Vagina (tissue), 2 donors: ENCODE measurements around the gene PICALM. TPM values are rescaled to one million over a fixed set of nuclear protein-coding genes. Genes with fewer than 3 reads are reported as not detected.

Source experiments
- DNase-seq, 2 donors: peaks; one replicate each; pipeline ENCODE4 v3.0.0-alpha.2; 2017; ENCODE audit errors: extremely low spot score in 2 of 2
- H3K27ac ChIP-seq: fragments of 200-600 bp; sonication (generic); one replicate; pipeline ENCODE4 v1.5.1; 2019
- H3K27me3 ChIP-seq: fragments of 200-600 bp; sonication (generic); one replicate; pipeline ENCODE4 v1.5.1; 2019
- H3K36me3 ChIP-seq, 2 donors: fragments of 200-600 bp; sonication (generic); one replicate each; pipeline ENCODE4 v1.5.1; 2017 to 2019
- H3K4me1 ChIP-seq: fragments of 200-600 bp; sonication (generic); one replicate; pipeline ENCODE4 v1.5.1; 2019
- H3K4me3 ChIP-seq, 2 donors: fragments of 200-600 bp; sonication (generic); 1 replicate in 1 of 2; 2 replicates in 1 of 2; pipeline ENCODE4 v1.5.1; 2016 to 2019
- H3K9me3 ChIP-seq: fragments of 200-600 bp; sonication (generic); one replicate; pipeline ENCODE4 v1.5.1; 2019
- CTCF ChIP-seq, 3 experiments: fragments of 450-650 bp in 2 of 3; fragments of 200-600 bp in 1 of 3; sonication (generic) in 1 of 3; IDR thresholded peaks; one replicate each; pipeline ENCODE4 v1.5.1; 2017 to 2019; ENCODE audit warnings: antibody characterized with exemption in 3 of 3, mild to moderate bottlenecking in 2 of 3, moderate library complexity in 2 of 3
- POLR2A ChIP-seq, 2 donors: fragments of 450-650 bp; IDR thresholded peaks; one replicate each; pipeline ENCODE4 v1.6.1; 2017; ENCODE audit warnings: antibody characterized with exemption in 2 of 2, mild to moderate bottlenecking in 2 of 2, moderate library complexity in 2 of 2
- POLR2AphosphoS5 ChIP-seq, 2 donors: sonication (generic); formaldehyde crosslinking; IDR thresholded peaks; one replicate each; pipeline ENCODE4 v1.9.0; 2017; ENCODE audit warnings: antibody characterized with exemption in 2 of 2, mild to moderate bottlenecking in 2 of 2, low read depth in 1 of 2; ENCODE audit not compliant: insufficient read depth in 1 of 2
- intact Hi-C: fragments of 100-400 bp; cut with DNase I; formaldehyde crosslinking; loops from one replicate; pipeline ENCODE4 v1.15.1; 2023
- total RNA-seq: library from RNA; depleted of rRNA; stranded (reverse); fragments of >200 nt; gene quantifications from one replicate; pipeline ENCODE4 v1.2.3, GENCODE V29; 2016

PICALM gene
- total RNA-seq, 1 donor from 2014 or later: 237 TPM

GRCh38 chr11:86079421-86079820, 10.5 kb upstream of the PICALM start:
- Histone ChIP-seq H3K27ac (no peak overlapping the region), H3K4me3 (no peak overlapping the region), H3K27me3 (no peaks in the 10 kb centered on the region), H3K36me3 (no peaks in the 10 kb centered on the region), H3K9me3 (no peaks in the 10 kb centered on the region), H3K4me1 (no peaks in the 10 kb centered on the region)
- no peak for DNase-seq
- intact Hi-C loops: no loop called here
- TF ChIP-seq POLR2A (IDR thresholded peaks at IDR 0.05) (no peak), POLR2AphosphoS5 (IDR thresholded peaks at IDR 0.05; ENCODE audit: insufficient read depth in 1 of 2, low read depth in 1 of 2) (no peak), CTCF (IDR thresholded peaks at IDR 0.05) (no peak)

- Histone ChIP-seq H3K4me1 (peaks cover 13% of the 10 kb centered on the region), H3K4me3 (no peak overlapping the region), H3K27ac (no peak overlapping the region), H3K9me3 (no peaks in the 10 kb centered on the region), H3K27me3 (no peaks in the 10 kb centered on the region), H3K36me3 (no peaks in the 10 kb centered on the region)
- TF ChIP-seq POLR2A (IDR thresholded peaks at IDR 0.05): no peak
- TF ChIP-seq POLR2AphosphoS5 (IDR thresholded peaks at IDR 0.05; ENCODE audit: insufficient read depth in 1 of 2, low read depth in 1 of 2): no peak
- DNase-seq: no peak
- intact Hi-C loops: no loop called here
These were observed 5.1 kb upstream of the PICALM start for GRCh38 chr11:86073948-86074347.

- H3K9me3 ChIP-seq: no peaks in the 10 kb centered on the region
- H3K36me3 ChIP-seq: no peaks in the 10 kb centered on the region
- peaks cover 13% of the 10 kb centered on the region for H3K4me1 ChIP-seq
- H3K4me3 ChIP-seq: no peak overlapping the region
- intact Hi-C loops: no loop called here
- no peak overlapping the region for H3K27ac ChIP-seq
- no peaks in the 10 kb centered on the region for H3K27me3 ChIP-seq
- no peak for DNase-seq
- TF ChIP-seq CTCF (IDR thresholded peaks at IDR 0.05) (no peak), POLR2A (IDR thresholded peaks at IDR 0.05) (no peak), POLR2AphosphoS5 (IDR thresholded peaks at IDR 0.05; ENCODE audit: insufficient read depth in 1 of 2, low read depth in 1 of 2) (no peak)
These were observed 3.3 kb upstream of the PICALM start for GRCh38 chr11:86072211-86072610.

- no peaks in the 10 kb centered on the region for H3K36me3 ChIP-seq
- H3K27me3 ChIP-seq: no peaks in the 10 kb centered on the region
- TF ChIP-seq CTCF (IDR thresholded peaks at IDR 0.05) (no peak), POLR2AphosphoS5 (IDR thresholded peaks at IDR 0.05; ENCODE audit: insufficient read depth in 1 of 2, low read depth in 1 of 2) (no peak), POLR2A (IDR thresholded peaks at IDR 0.05) (no peak)
- intact Hi-C loops: no loop called here
- H3K4me1 ChIP-seq: peaks cover 21% of the 10 kb centered on the region
- H3K9me3 ChIP-seq: no peaks in the 10 kb centered on the region
- H3K4me3 ChIP-seq: no peak overlapping the region
- peak overlapping the region; percentile 86 for H3K27ac ChIP-seq
- no peak for DNase-seq
These were observed 1.5 kb upstream of the PICALM start for GRCh38 chr11:86070142-86071056.

- no peaks in the 10 kb centered on the region for H3K27me3 ChIP-seq
- H3K9me3 ChIP-seq: no peaks in the 10 kb centered on the region
- TF ChIP-seq POLR2A (IDR thresholded peaks at IDR 0.05) (no peak), POLR2AphosphoS5 (IDR thresholded peaks at IDR 0.05; ENCODE audit: insufficient read depth in 1 of 2, low read depth in 1 of 2) (peak in 1 of 2 donors; percentile 88)
- H3K4me3 ChIP-seq: peak overlapping the region; percentile 91 to 98
- H3K36me3 ChIP-seq: no peaks in the 10 kb centered on the region
- peaks cover 30% of the 10 kb centered on the region for H3K4me1 ChIP-seq
- intact Hi-C loops: no loop called here
- peak in 1 of 2 donors; percentile 89 for DNase-seq
- peak overlapping the region; percentile 86 for H3K27ac ChIP-seq
These were observed 671 bp upstream of the PICALM start for GRCh38 chr11:86069408-86070101.
